ENCODE data around the gene UGT2B17.
"Not testable (repeated sequence)": the region's sequence is repeated elsewhere in the genome, so short reads cannot be mapped to it uniquely, and the experiment has no call there.

DNA sequence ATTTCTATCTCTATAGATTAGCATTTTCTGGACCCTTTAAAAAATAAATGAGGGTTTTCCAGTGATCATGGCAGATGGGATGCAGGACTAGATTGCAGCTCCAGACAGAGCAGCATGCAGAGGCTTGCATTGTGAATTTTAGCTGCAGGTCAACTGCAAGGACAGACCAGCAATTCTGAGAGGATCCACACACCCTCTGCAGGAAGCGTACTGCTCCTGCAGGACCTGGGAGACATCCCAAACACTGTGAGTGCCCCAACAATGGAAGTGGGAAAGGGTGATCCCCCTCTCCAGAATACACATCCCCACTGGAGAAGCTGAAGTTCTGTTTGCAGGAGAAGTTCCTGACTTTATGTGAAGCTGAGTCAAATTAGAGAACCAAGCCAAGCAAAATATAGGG is 7.1 kb downstream of the UGT2B17 start:
- TF ChIP-seq TAF1 (IDR thresholded peaks at IDR 0.05; ENCODE audit: low read depth); EZH2 (IDR thresholded peaks at IDR 0.05; ENCODE audit: borderline replicate concordance, insufficient read depth, low read length, poor library complexity, severe bottlenecking); EP300 (conservative IDR thresholded peaks at IDR 0.05; ENCODE audit: poor library complexity, severe bottlenecking); POLR2AphosphoS5 (IDR thresholded peaks at IDR 0.05); MXI1 (conservative IDR thresholded peaks at IDR 0.05; ENCODE audit: poor library complexity, severe bottlenecking); RAD21 (conservative IDR thresholded peaks at IDR 0.05); SMC3 (conservative IDR thresholded peaks at IDR 0.05; ENCODE audit: poor library complexity): not testable (repeated sequence)
- TF ChIP-seq, protein P1, sequence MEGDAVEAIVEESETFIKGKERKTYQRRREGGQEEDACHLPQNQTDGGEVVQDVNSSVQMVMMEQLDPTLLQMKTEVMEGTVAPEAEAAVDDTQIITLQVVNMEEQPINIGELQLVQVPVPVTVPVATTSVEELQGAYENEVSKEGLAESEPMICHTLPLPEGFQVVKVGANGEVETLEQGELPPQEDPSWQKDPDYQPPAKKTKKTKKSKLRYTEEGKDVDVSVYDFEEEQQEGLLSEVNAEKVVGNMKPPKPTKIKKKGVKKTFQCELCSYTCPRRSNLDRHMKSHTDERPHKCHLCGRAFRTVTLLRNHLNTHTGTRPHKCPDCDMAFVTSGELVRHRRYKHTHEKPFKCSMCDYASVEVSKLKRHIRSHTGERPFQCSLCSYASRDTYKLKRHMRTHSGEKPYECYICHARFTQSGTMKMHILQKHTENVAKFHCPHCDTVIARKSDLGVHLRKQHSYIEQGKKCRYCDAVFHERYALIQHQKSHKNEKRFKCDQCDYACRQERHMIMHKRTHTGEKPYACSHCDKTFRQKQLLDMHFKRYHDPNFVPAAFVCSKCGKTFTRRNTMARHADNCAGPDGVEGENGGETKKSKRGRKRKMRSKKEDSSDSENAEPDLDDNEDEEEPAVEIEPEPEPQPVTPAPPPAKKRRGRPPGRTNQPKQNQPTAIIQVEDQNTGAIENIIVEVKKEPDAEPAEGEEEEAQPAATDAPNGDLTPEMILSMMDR (IDR thresholded peaks at IDR 0.05; ENCODE audit: poor library complexity, severe bottlenecking) = not testable (repeated sequence)
- TF ChIP-seq, protein P2, sequence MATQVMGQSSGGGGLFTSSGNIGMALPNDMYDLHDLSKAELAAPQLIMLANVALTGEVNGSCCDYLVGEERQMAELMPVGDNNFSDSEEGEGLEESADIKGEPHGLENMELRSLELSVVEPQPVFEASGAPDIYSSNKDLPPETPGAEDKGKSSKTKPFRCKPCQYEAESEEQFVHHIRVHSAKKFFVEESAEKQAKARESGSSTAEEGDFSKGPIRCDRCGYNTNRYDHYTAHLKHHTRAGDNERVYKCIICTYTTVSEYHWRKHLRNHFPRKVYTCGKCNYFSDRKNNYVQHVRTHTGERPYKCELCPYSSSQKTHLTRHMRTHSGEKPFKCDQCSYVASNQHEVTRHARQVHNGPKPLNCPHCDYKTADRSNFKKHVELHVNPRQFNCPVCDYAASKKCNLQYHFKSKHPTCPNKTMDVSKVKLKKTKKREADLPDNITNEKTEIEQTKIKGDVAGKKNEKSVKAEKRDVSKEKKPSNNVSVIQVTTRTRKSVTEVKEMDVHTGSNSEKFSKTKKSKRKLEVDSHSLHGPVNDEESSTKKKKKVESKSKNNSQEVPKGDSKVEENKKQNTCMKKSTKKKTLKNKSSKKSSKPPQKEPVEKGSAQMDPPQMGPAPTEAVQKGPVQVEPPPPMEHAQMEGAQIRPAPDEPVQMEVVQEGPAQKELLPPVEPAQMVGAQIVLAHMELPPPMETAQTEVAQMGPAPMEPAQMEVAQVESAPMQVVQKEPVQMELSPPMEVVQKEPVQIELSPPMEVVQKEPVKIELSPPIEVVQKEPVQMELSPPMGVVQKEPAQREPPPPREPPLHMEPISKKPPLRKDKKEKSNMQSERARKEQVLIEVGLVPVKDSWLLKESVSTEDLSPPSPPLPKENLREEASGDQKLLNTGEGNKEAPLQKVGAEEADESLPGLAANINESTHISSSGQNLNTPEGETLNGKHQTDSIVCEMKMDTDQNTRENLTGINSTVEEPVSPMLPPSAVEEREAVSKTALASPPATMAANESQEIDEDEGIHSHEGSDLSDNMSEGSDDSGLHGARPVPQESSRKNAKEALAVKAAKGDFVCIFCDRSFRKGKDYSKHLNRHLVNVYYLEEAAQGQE (IDR thresholded peaks at IDR 0.05; ENCODE audit: borderline replicate concordance) = not testable (repeated sequence)

Measured in neural cell (in vitro differentiated cells).